Right renal cortex interstitium (tissue), 3 donors: Measurements from ENCODE around the gene OR9G4. TPM values are rescaled to one million over a fixed set of nuclear protein-coding genes. Genes with fewer than 3 reads are reported as not detected.

Experiments used
- polyA plus RNA-seq, 3 donors: library from polyadenylated mRNA; unstranded; fragments of 120-200 nt; gene quantifications; one replicate each; pipeline ENCODE4 v1.2.1, GENCODE V29; 2013; ENCODE audit not compliant: insufficient read length in 3 of 3

Gene OR9G4
- polyA plus RNA-seq, 3 donors, result not detected

Other genes with a start within 250 kb of the OR9G4 start
- gene OR5M11, start 205.4 kb downstream of the OR9G4 start, polyA plus RNA-seq, result not detected
- not detected for gene OR5M10, start 171.0 kb downstream of the OR9G4 start, polyA plus RNA-seq
- not detected for gene OR5M1, start 133.8 kb downstream of the OR9G4 start, polyA plus RNA-seq
- not detected for gene OR5AP2, start 106.3 kb downstream of the OR9G4 start, polyA plus RNA-seq
- not detected for gene OR5AR1, start 85.0 kb downstream of the OR9G4 start, polyA plus RNA-seq
- gene OR9G1, start 49.6 kb downstream of the OR9G4 start, polyA plus RNA-seq, result not detected
- under 1 TPM in 2 of 3 donors, not detected in 1; 0.12 to 0.38 TPM for gene OR5AK2, start 240.2 kb upstream of the OR9G4 start, polyA plus RNA-seq